Measurements from ENCODE around the gene GJC2.

GJC2 gene

DNA sequence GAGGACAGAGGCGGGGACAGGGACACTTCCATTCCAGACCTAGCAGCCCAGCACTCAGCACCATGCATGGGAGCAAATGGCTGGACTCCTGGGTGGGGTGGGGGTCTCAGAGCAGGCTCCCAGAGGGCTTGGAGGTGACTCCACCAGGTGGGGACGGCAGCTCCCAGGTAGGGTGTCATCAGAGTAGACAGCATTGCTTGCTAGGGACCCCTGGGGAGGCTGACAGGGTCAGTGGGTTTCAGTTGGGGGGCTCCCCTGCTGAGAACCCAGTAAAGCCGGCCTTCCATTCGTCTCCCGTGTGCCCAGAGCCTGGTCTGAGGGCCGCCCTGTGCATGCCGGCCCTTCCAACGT is 4.8 kb upstream of the GJC2 start:
- ChIA-PET POLR2A (interaction anchor here (2.2 kb wide), 1 partner anchor 21 kb away, joined by 20 read pairs; the partner anchor contains the start of gene IBA57), CTCF (no interaction called here)
- TF ChIP-seq TARDBP (IDR thresholded peaks at IDR 0.05) (no peak), CTBP1 (IDR thresholded peaks at IDR 0.05; ENCODE audit: borderline replicate concordance) (no peak), NFRKB (IDR thresholded peaks at IDR 0.05) (no peak)
- no peak for DNase-seq (ENCODE audit: extremely low spot score)

DNA sequence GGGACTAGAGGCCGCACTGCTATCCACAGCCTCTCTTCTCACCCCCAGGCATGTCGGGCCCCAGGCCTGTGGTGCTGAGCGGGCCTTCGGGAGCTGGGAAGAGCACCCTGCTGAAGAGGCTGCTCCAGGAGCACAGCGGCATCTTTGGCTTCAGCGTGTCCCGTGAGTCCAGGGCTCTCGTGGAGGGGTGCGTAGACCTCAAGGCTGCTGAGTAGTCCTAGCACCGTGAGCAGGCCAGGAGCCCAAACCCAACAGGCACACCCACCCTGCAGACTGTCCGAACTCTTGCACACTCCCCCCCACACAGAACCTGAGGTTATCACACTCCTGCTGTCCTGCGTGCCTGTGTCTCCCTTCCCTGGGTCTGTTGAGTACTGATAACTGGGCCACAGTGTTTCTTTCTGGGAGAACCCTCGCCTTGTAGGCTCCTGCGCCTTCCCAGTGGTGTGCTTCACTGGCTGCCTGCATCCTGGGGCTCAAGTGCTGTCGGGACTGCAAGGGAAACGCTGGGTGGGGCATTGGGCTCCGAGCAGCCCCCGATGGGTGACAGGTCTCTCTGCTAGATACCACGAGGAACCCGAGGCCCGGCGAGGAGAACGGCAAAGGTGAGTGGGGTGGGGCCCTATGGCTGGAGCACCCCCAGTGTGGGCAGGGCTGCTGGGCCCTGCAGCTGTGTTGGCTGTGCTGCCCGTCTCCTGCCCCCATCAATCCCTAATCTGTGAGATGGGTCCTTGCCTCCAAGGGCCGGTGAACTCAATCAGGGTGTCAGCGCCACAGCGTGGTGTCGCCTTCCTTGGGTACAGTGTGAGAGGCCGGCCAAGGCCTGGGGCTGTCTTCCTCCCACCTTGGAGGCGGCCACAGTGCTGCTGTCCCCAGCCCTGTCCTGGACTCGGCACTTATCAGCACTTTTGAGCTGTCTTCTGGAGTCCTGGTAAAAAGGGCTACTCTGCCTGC is 4.0 kb upstream of the GJC2 start:
- no peak for DNase-seq (ENCODE audit: extremely low spot score)
- no peak for TF ChIP-seq FOXA1 (IDR thresholded peaks at IDR 0.05)
- TF ChIP-seq SP1 (IDR thresholded peaks at IDR 0.05), result no peak
- TF ChIP-seq ZNF384 (IDR thresholded peaks at IDR 0.05), result no peak
- no peak for TF ChIP-seq L3MBTL2 (conservative IDR thresholded peaks at IDR 0.05)
- TF ChIP-seq ARNT (IDR thresholded peaks at IDR 0.05), result no peak
- no peak for TF ChIP-seq FOXM1 (IDR thresholded peaks at IDR 0.05; ENCODE audit: borderline replicate concordance)
- TF ChIP-seq ELF4 (IDR thresholded peaks at IDR 0.05), result no peak
- TF ChIP-seq, protein P1, sequence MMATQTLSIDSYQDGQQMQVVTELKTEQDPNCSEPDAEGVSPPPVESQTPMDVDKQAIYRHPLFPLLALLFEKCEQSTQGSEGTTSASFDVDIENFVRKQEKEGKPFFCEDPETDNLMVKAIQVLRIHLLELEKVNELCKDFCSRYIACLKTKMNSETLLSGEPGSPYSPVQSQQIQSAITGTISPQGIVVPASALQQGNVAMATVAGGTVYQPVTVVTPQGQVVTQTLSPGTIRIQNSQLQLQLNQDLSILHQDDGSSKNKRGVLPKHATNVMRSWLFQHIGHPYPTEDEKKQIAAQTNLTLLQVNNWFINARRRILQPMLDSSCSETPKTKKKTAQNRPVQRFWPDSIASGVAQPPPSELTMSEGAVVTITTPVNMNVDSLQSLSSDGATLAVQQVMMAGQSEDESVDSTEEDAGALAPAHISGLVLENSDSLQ (IDR thresholded peaks at IDR 0.05), result no peak
- TF ChIP-seq LEF1 (IDR thresholded peaks at IDR 0.05; ENCODE audit: borderline replicate concordance), result no peak
- TF ChIP-seq NFRKB (IDR thresholded peaks at IDR 0.05), result no peak
- no peak for TF ChIP-seq BHLHE40 (IDR thresholded peaks at IDR 0.05; ENCODE audit: borderline replicate concordance)
- no peak for TF ChIP-seq FOXK2 (IDR thresholded peaks at IDR 0.05)
- TF ChIP-seq HDGF (IDR thresholded peaks at IDR 0.05; ENCODE audit: borderline replicate concordance), result no peak
- TF ChIP-seq CTBP1 (IDR thresholded peaks at IDR 0.05; ENCODE audit: borderline replicate concordance), result no peak
- no peak for TF ChIP-seq TARDBP (IDR thresholded peaks at IDR 0.05)
- TF ChIP-seq SUZ12 (IDR thresholded peaks at IDR 0.05), result no peak
- POLR2A ChIA-PET, result interaction anchor here (0.6 kb wide), 1 partner anchor 33 kb away, joined by 3 read pairs; no protein-coding TSS in a partner anchor
- CTCF ChIA-PET, result no interaction called here

DNA sequence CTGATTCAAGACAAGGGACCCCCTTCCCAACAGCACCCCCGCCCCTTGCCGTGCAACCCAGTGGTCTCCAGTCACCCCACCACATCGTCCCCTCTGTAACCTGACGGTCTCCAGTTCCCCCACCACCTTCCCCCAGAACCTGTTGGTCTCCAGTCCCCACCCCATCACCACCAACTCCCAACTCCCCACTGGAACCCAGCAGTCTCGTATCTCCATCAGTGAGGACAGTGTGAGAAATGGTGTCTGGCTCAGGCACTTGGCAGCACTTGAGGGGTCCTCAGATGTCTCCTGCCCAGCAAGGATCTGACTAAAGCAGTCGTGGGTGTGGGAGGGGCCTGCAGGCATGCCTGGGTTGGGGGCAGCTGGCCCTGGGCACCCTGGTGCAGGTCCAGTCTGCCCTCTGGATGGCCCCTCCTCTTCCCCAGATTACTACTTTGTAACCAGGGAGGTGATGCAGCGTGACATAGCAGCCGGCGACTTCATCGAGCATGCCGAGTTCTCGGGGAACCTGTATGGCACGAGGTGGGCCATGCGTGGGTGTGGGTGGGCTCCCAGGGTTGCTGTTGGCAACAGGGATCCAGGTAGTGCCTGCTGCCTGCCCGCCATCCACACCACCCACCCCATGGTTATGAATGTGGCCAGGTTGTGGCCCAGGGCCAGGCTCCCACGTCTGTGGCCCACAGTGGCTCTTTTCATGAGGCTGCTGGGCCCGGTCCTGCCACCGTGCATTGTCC is 3.1 kb upstream of the GJC2 start:
- TF ChIP-seq ELF4 (IDR thresholded peaks at IDR 0.05), result no peak
- TF ChIP-seq FOXK2 (IDR thresholded peaks at IDR 0.05), result no peak
- TF ChIP-seq SP1 (IDR thresholded peaks at IDR 0.05), result no peak
- no peak for TF ChIP-seq FOXM1 (IDR thresholded peaks at IDR 0.05; ENCODE audit: borderline replicate concordance)
- TF ChIP-seq, protein P1 (IDR thresholded peaks at IDR 0.05), result no peak
- no peak for TF ChIP-seq ARNT (IDR thresholded peaks at IDR 0.05)
- no peak for TF ChIP-seq SUZ12 (IDR thresholded peaks at IDR 0.05)
- TF ChIP-seq NFRKB (IDR thresholded peaks at IDR 0.05), result no peak
- no peak for TF ChIP-seq CTBP1 (IDR thresholded peaks at IDR 0.05; ENCODE audit: borderline replicate concordance)
- TF ChIP-seq BHLHE40 (IDR thresholded peaks at IDR 0.05; ENCODE audit: borderline replicate concordance), result no peak
- TF ChIP-seq TARDBP (IDR thresholded peaks at IDR 0.05), result no peak
- TF ChIP-seq L3MBTL2 (conservative IDR thresholded peaks at IDR 0.05), result no peak
- no peak for TF ChIP-seq FOXA1 (IDR thresholded peaks at IDR 0.05)
- TF ChIP-seq ZNF384 (IDR thresholded peaks at IDR 0.05), result no peak
- no peak for TF ChIP-seq HDGF (IDR thresholded peaks at IDR 0.05; ENCODE audit: borderline replicate concordance)
- TF ChIP-seq LEF1 (IDR thresholded peaks at IDR 0.05; ENCODE audit: borderline replicate concordance), result no peak
- POLR2A ChIA-PET, result interaction anchor here (0.6 kb wide), 1 partner anchor 34 kb away, joined by 3 read pairs; no protein-coding TSS in a partner anchor
- CTCF ChIA-PET, result no interaction called here
- DNase-seq (ENCODE audit: extremely low spot score), result no peak

DNA sequence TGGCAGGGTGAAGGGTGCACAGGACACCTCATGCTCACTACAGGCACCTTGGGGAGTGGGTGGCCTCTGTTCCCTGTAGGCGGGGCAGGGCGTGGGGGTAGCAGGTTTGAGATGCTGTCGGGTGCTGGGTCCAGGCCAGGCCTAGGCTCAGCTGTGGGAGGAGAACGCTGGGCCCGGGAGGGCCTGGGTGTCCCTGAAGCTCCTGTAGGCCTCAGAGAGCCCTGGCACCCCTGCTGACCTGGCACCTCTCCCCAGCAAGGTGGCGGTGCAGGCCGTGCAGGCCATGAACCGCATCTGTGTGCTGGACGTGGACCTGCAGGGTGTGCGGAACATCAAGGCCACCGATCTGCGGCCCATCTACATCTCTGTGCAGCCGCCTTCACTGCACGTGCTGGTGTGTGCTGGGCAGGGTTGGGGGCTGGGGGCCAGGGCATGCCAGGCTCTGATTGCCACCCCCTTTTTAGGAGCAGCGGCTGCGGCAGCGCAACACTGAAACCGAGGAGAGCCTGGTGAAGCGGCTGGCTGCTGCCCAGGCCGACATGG is 2.5 kb upstream of the GJC2 start:
- ChIA-PET POLR2A (no interaction called here), CTCF (no interaction called here)
- TF ChIP-seq SUZ12 (IDR thresholded peaks at IDR 0.05), result no peak
- TF ChIP-seq HDGF (IDR thresholded peaks at IDR 0.05; ENCODE audit: borderline replicate concordance), result 0 out of 2 replicates have a peak, but pooled peaks have one; percentile 13
- no peak for DNase-seq (ENCODE audit: extremely low spot score)

DNA sequence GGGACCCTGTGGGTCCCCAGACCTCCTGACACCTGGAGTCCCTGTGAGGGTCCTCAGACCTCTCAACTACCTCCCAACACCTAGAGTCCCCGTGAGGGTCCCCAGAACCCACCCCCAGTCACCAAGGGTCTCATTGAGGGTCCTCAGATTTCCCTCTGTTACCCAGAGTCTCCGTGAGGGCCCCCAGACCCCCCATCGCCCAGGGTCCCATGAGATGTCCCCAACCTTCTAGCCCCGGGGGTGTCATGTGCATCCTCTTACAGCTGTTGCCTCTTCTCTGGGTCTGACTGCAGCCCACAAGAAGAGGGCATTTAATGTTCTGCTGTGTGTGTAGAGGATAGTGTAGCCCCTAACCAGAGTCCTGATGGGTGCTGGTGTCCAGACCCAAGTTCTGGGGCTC is 2.0 kb upstream of the GJC2 start:
- ChIA-PET CTCF (no interaction called here), POLR2A (interaction anchor here (7.2 kb wide), 1 partner anchor 17 kb away, joined by 55 read pairs; the partner anchor contains the start of gene IBA57)
- TF ChIP-seq L3MBTL2 (conservative IDR thresholded peaks at IDR 0.05) (no peak), FOXK2 (IDR thresholded peaks at IDR 0.05) (no peak), TARDBP (IDR thresholded peaks at IDR 0.05) (no peak), SUZ12 (IDR thresholded peaks at IDR 0.05) (no peak), FOXM1 (IDR thresholded peaks at IDR 0.05; ENCODE audit: borderline replicate concordance) (no peak), FOXA1 (IDR thresholded peaks at IDR 0.05) (no peak), SP1 (IDR thresholded peaks at IDR 0.05) (no peak), ARNT (IDR thresholded peaks at IDR 0.05) (no peak), CTBP1 (IDR thresholded peaks at IDR 0.05; ENCODE audit: borderline replicate concordance) (no peak), HDGF (IDR thresholded peaks at IDR 0.05; ENCODE audit: borderline replicate concordance) (no peak), LEF1 (IDR thresholded peaks at IDR 0.05; ENCODE audit: borderline replicate concordance) (no peak), ZNF384 (IDR thresholded peaks at IDR 0.05) (no peak)
- TF ChIP-seq, protein P1 (IDR thresholded peaks at IDR 0.05), result no peak
- DNase-seq (ENCODE audit: extremely low spot score), result no peak

Measured in HEK293T (cell line).